Measurements from ENCODE around the gene AASS. TPM values are rescaled to one million over a fixed set of nuclear protein-coding genes. Genes with fewer than 3 reads are reported as not detected.

AASS gene
- total RNA-seq, 1 donor from 2014 or later: 24.2 TPM

GRCh38 chr7:122145937-122146645, 2.0 kb upstream of the AASS start:
- Histone ChIP-seq H3K27me3 (ENCODE audit: low read depth) (no peaks in the 10 kb centered on the region), H3K4me3 (no peak overlapping the region), H3K9me3 (no peaks in the 10 kb centered on the region), H3K27ac (no peak overlapping the region), H3K36me3 (no peaks in the 10 kb centered on the region), H3K4me1 (peaks cover 5% of the 10 kb centered on the region)
- TF ChIP-seq CTCF (IDR thresholded peaks at IDR 0.05): no peak
- intact Hi-C loops (cut with DNase I): no loop called here
- ATAC-seq (no peak), DNase-seq (no peak)

DNA sequence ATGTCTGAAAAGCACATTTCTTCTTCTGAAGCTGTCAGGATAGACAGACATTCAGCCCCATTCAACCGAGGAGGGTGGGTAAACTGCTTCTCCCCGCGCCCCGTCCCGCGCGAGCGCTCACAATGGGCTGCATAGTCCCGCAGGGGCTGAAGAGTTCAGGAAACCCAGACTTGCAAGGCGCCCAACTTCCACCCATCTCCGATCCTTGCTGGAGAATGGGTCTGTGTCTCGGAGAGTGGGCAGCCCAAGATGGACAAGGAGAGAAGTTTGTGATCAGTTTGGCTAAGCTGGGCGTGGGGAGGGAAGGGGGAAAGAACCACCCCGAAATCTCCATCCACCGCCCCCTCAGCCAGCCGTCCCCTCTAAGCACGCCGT, 686 bp downstream of the AASS start:
- Histone ChIP-seq H3K27me3 (ENCODE audit: low read depth) (no peaks in the 10 kb centered on the region), H3K27ac (peak overlapping the region; percentile 95), H3K9me3 (no peaks in the 10 kb centered on the region), H3K36me3 (no peaks in the 10 kb centered on the region), H3K4me1 (peaks cover 10% of the 10 kb centered on the region), H3K4me3 (peak overlapping the region; percentile 69)
- intact Hi-C loops (cut with DNase I): no loop called here
- peak; percentile 51 to 59 for ATAC-seq
- DNase-seq: no peak
- TF ChIP-seq CTCF (IDR thresholded peaks at IDR 0.05): no peak

DNA sequence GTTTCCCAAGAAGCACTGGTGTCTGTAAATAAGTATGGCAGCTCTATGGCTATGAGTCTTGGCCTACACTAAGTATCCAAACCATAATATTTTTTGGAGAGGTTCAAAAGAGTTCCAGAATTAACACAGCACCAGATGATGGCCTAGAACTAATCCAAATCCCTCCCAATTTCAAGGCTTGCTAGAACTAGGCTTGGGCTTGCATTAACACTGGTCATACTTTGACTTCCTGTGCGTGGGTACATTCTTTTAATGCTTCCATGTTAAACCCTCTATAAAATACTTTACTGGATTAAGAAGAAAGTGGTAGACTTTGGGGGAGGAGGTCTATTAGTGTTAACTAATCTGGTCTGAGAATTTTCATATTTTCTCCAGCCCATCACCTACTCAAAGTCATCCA, 3.1 kb downstream of the AASS start:
- DNase-seq: no peak
- Histone ChIP-seq H3K36me3 (no peaks in the 10 kb centered on the region), H3K27me3 (ENCODE audit: low read depth) (no peaks in the 10 kb centered on the region), H3K27ac (no peak overlapping the region), H3K9me3 (no peaks in the 10 kb centered on the region), H3K4me3 (no peak overlapping the region), H3K4me1 (peaks cover 33% of the 10 kb centered on the region)
- no peak for TF ChIP-seq CTCF (IDR thresholded peaks at IDR 0.05)
- intact Hi-C loops (cut with DNase I): no loop called here
- no peak for ATAC-seq

GRCh38 chr7:122137251-122138077, 6.6 kb downstream of the AASS start:
- no peaks in the 10 kb centered on the region for H3K9me3 ChIP-seq
- peaks cover 6% of the 10 kb centered on the region for H3K36me3 ChIP-seq
- peak overlapping the region; percentile 56 for H3K27ac ChIP-seq
- DNase-seq (no peak), ATAC-seq (peak in 1 of 2 donors; percentile 55)
- peak overlapping the region; percentile 49 for H3K4me3 ChIP-seq
- intact Hi-C loops (cut with DNase I): no loop called here
- H3K4me1 ChIP-seq: peaks cover 29% of the 10 kb centered on the region
- TF ChIP-seq CTCF (IDR thresholded peaks at IDR 0.05): no peak
- H3K27me3 ChIP-seq (ENCODE audit: low read depth): no peaks in the 10 kb centered on the region

GRCh38 chr7:122136639-122137245, 7.3 kb downstream of the AASS start:
- peaks cover 29% of the 10 kb centered on the region for H3K4me1 ChIP-seq
- H3K4me3 ChIP-seq: peak overlapping the region; percentile 49
- no peaks in the 10 kb centered on the region for H3K9me3 ChIP-seq
- H3K27me3 ChIP-seq (ENCODE audit: low read depth): no peaks in the 10 kb centered on the region
- no peak for DNase-seq
- peak overlapping the region; percentile 56 for H3K27ac ChIP-seq
- intact Hi-C loops (cut with DNase I): no loop called here
- no peak for TF ChIP-seq CTCF (IDR thresholded peaks at IDR 0.05)
- peak in 1 of 2 donors; percentile 31 for ATAC-seq
- peaks cover 6% of the 10 kb centered on the region for H3K36me3 ChIP-seq
